NCI-H526 (cell line): ENCODE results near the gene RPS28.
"Not testable (repeated sequence)": the region's sequence is repeated elsewhere in the genome, so short reads cannot be mapped to it uniquely, and the experiment has no call there.

Source experiments
- DNase-seq, 2 experiments: peaks; one replicate each; lab custom pipeline; 2025; lab: John Stamatoyannopoulos, UW

Gene RPS28

GRCh38 chr19:8342684-8343482, 21.6 kb downstream of the RPS28 start, which contains the start of gene KANK3:
TSS of gene KANK3 (minus strand) at chr19:8343262. CDS start at chr19:8337828, 5,434 bp downstream.
- DNase-seq: peak; percentile 69 to 91

- no peak for DNase-seq
Observed at GRCh38 chr19:8343483-8343844, 22.2 kb downstream of the RPS28 start.

GRCh38 chr19:8349629-8350372, 28.5 kb downstream of the RPS28 start:
- not testable (repeated sequence) for DNase-seq

DNA sequence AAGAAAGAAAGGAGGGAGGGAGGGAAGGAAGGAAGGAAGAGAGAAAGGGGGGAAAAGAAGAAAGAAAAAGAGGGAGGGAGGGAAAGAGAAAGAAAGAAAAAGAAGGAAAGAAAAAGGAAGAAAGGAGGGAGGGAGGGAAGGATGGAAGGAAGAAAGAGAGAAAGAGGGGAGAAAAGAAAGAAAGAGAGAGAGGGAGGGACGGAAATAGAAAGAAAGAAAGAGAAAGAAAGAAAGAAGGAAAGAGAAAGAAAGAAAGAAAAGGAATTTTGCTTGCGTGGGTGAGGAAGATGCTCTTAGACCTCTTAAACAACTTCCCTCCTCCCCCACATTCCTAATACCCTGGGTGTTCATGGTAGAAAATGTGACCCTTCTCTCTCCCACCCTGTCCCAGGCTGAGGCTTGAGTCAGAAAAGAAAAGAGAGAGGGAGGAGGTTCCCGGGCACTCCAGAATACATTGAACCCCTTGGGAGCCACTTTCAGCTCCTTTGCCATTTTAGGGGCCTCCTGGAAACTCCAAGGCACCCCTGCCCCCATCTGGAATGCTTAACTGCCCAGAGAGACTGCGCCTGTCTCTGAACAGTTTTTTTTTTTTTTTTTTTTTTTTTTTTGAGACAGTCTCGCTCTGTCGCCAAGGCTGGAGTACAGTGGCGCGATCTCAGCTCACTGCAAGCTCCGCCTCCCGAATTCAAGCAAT, 31.0 kb downstream of the RPS28 start:
- DNase-seq: no peak

- DNase-seq: not testable (repeated sequence)
Observed at GRCh38 chr19:8352845-8353244, 31.5 kb downstream of the RPS28 start.

GRCh38 chr19:8355631-8356402, 34.5 kb downstream of the RPS28 start:
- no peak for DNase-seq

DNA sequence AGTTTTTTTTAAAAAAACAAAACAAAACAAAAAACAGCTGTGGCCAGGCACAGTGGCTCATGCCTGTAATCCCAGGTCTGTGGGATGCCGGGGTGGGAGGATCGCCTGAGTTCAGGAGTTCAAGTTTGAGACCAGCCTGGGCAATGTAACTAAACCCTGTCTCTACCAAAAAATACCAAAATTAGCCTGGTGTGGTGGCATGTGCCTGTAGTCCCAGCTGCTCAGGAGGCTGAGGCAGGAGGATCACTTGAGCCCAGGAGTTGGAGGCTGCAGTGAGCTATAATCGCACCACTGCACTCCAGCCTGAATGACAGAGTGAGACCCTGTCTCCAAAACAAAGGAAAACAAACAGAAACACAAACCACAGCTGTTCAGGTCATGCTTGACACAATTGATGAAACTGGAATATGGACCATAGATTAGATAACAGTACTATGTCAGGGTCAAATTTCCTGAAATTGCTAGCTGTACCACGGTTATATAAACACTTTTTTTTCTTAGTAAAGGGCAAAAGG, 35.8 kb downstream of the RPS28 start:
- no peak for DNase-seq

GRCh38 chr19:8358948-8359347, 37.7 kb downstream of the RPS28 start:
- no peak for DNase-seq

DNA sequence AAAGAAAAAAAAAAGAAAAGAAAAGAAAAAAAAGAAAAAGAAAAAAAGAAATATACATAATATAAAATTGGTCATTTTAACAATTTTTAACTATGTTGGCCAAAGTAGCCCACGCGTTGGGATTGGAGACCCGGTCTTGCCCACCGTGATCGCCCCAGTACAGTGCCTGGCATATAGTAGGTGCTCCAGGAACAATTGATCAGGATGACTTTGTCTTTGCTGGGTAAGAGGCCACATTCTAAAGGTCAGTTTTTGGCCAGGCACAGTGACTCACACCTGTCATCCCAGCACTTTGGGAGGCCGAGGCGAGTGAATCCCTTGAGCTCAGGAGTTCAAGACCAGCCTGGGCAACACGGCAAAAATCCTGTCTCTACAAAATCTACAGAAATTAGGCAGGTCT, 38.9 kb downstream of the RPS28 start:
- DNase-seq: no peak

GRCh38 chr19:8361921-8362793, 40.9 kb downstream of the RPS28 start:
- DNase-seq: no peak

- peak in 1 of 2 experiments; percentile 38 for DNase-seq
Observed at GRCh38 chr19:8363803-8364771, 42.8 kb downstream of the RPS28 start, which contains the start of gene ANGPTL4. TSS of gene ANGPTL4 (plus strand) at chr19:8364155. CDS start at chr19:8364322, 167 bp downstream.

- DNase-seq: no peak
Observed at GRCh38 chr19:8366121-8366581, 44.9 kb downstream of the RPS28 start.

DNA sequence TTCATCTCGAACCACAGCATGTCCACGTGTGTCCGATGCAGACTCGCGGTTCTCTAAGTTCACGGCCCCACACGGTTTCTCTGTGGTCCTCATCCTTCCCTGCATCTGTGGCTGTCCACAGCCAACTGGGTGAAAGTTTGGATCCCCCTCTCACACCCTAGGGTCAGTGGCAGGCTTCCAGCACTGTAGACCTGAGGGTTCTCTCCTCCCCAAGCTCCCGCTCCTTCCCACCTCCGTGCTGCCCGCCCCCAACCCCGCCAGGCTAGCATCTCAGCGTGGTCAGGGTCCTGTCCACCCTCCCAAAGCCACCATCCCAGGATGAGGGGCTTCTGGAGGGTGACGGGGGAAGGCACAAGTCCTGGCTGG, 45.6 kb downstream of the RPS28 start:
- no peak for DNase-seq

DNA sequence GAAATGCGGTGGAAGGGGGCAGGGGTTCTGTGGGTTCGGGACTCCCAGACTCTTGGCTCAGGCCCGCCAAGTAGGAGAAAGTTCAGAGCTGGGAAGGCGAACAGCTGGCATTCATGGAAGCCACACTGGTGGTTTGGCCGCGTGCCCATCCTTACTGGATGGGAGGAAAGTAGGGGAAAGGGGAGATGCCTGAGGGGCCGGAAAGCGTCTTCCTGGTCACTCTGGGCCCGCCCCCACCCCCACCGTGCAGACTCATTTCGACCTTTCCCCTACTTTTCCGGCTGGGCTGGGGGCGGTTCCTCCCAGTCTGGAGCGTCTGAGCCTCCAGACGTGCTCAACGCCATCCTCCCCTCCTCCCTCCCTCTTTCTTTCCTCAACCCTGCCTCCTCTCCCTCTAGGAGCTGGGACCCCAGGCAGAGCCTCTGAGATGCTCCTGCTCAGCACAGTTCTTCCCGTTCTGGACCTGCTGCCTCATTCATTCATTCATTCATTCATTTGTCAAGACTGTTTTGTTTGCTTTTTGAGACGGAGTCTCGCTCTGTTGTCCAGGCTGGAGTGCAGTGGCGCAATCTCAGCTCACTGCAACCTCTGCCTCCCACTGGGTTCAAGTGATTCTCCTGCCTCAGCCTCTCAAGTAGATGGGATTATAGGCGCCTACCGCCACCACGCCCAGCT, 46.2 kb downstream of the RPS28 start:
- DNase-seq: peak in 1 of 2 experiments; percentile 19

DNA sequence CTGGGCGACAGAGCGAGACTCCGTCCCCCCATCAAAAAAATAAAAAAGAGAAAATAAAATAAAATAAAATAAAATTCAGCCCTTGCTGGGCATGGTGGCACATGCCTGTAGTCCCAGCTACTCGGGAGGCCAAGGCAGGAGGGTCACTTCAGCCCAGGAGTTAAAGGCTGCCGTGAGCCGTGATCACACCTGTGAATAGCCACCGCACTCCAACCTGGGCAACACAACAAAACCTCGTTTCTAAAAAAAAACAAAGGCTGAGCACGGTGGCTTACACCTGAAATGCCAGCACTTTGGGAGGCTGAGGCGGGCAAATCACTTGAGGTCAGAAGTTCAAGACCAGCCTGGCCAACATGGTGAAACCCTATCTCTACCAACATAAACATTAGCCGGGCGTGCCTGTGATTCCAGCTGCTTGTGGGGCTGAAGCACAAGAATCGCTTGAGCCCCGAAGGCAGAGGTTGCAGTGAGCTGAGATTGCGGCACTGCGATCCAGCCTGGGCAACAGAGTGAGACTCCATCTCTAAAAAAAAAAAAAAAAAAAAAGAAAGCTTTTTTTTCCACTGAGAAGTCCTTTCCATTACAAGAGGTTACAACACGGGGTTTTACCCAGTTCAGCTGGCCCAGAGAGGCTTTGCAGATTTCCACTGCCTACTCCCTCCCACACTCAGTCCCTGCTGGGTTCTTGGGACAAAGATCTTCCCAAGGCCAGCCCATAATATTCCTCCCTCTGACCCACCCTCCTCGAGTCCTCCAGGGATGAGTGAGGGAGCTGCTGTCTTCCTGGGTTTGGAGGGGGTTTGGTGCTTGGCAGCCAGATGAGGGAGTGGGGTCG, 49.1 kb downstream of the RPS28 start:
- no peak for DNase-seq

DNA sequence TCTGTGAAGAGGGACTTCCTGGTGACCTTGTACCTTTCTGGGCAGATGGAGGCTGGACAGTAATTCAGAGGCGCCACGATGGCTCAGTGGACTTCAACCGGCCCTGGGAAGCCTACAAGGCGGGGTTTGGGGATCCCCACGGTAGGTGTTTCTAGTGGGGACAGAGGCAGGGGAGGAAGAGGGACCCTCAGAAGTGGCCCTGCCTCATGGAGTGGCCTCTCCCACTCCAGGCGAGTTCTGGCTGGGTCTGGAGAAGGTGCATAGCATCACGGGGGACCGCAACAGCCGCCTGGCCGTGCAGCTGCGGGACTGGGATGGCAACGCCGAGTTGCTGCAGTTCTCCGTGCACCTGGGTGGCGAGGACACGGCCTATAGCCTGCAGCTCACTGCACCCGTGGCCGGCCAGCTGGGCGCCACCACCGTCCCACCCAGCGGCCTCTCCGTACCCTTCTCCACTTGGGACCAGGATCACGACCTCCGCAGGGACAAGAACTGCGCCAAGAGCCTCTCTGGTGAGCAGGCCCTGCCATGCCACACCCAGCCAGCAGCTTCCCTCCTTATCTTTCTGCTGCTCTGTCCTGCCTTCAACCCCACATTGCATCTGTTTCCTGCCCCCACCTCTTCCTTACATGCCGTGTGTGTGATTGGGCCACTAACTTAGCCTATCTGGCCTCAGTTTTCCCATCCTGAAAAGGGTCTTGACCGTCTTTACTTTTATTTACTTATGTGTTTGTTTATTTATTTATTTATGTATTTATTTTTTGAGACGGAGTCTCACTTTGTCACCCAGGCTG, 49.9 kb downstream of the RPS28 start:
- no peak for DNase-seq
